22Rv1 (cell line): ENCODE measurements around the gene FKBP9.

Source experiments
- ZFX ChIP-seq: fragments of 450-650 bp; IDR thresholded peaks from 2 replicates; pipeline ENCODE4 v1.6.1; 2017; ENCODE audit warnings: antibody characterized with exemption, borderline replicate concordance
- TF ChIP-seq, protein P1 (sequence below): fragments of 450-650 bp; IDR thresholded peaks from 2 replicates; pipeline ENCODE4 v1.5.1; 2017; ENCODE audit warnings: mild to moderate bottlenecking

- TF ChIP-seq, protein P1, sequence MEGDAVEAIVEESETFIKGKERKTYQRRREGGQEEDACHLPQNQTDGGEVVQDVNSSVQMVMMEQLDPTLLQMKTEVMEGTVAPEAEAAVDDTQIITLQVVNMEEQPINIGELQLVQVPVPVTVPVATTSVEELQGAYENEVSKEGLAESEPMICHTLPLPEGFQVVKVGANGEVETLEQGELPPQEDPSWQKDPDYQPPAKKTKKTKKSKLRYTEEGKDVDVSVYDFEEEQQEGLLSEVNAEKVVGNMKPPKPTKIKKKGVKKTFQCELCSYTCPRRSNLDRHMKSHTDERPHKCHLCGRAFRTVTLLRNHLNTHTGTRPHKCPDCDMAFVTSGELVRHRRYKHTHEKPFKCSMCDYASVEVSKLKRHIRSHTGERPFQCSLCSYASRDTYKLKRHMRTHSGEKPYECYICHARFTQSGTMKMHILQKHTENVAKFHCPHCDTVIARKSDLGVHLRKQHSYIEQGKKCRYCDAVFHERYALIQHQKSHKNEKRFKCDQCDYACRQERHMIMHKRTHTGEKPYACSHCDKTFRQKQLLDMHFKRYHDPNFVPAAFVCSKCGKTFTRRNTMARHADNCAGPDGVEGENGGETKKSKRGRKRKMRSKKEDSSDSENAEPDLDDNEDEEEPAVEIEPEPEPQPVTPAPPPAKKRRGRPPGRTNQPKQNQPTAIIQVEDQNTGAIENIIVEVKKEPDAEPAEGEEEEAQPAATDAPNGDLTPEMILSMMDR, result no peak
- TF ChIP-seq ZFX, result no peak
Measured at GRCh38 chr7:32957326-32958045, at the start of gene FKBP9.
